ENCODE results near the gene MICU1. TPM values are rescaled to one million over a fixed set of nuclear protein-coding genes. Genes with fewer than 3 reads are reported as not detected.

Gene MICU1
- total RNA-seq, 1 experiment from 2014 or later, result 36.0 TPM

DNA sequence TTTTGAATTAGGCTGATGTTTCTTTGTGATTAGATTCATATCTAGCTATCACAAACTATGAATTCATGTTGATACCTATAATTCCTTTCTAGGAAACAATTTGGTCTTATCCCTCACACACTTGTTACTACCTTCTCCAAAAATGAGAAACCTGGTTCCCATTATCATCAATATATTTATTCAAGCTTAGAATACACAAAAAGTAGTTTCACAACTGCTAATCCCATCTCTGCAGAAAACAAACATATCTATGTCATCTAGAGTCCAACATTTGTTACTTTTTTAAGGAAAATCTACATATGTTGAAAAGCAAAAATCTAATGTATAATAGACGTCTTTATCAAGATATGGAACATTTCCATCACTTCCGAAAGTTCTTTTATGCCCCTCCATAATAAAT lies 110.4 kb downstream of the MICU1 start:
- TF ChIP-seq, protein P1, sequence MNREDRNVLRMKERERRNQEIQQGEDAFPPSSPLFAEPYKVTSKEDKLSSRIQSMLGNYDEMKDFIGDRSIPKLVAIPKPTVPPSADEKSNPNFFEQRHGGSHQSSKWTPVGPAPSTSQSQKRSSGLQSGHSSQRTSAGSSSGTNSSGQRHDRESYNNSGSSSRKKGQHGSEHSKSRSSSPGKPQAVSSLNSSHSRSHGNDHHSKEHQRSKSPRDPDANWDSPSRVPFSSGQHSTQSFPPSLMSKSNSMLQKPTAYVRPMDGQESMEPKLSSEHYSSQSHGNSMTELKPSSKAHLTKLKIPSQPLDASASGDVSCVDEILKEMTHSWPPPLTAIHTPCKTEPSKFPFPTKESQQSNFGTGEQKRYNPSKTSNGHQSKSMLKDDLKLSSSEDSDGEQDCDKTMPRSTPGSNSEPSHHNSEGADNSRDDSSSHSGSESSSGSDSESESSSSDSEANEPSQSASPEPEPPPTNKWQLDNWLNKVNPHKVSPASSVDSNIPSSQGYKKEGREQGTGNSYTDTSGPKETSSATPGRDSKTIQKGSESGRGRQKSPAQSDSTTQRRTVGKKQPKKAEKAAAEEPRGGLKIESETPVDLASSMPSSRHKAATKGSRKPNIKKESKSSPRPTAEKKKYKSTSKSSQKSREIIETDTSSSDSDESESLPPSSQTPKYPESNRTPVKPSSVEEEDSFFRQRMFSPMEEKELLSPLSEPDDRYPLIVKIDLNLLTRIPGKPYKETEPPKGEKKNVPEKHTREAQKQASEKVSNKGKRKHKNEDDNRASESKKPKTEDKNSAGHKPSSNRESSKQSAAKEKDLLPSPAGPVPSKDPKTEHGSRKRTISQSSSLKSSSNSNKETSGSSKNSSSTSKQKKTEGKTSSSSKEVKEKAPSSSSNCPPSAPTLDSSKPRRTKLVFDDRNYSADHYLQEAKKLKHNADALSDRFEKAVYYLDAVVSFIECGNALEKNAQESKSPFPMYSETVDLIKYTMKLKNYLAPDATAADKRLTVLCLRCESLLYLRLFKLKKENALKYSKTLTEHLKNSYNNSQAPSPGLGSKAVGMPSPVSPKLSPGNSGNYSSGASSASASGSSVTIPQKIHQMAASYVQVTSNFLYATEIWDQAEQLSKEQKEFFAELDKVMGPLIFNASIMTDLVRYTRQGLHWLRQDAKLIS (CRISPR knock-in tag; IDR thresholded peaks at IDR 0.05; ENCODE audit: borderline replicate concordance), result no peak
- TF ChIP-seq MXD4 (CRISPR knock-in tag; IDR thresholded peaks at IDR 0.05; ENCODE audit: borderline replicate concordance), result no peak
- TF ChIP-seq ZNF317 (CRISPR knock-in tag; IDR thresholded peaks at IDR 0.05; ENCODE audit: borderline replicate concordance, low read depth), result no peak
- no peak for TF ChIP-seq ZNF671 (CRISPR knock-in tag; IDR thresholded peaks at IDR 0.05)
- H3K27ac Mint-ChIP-seq, result no peak overlapping the region
- ATAC-seq (no peak), DNase-seq (ENCODE audit: low spot score) (no peak)
- no peak overlapping the region for H3K4me3 Mint-ChIP-seq
- ChIA-PET POLR2A (no interaction called here), CTCF (no interaction called here)
- H3K36me3 Mint-ChIP-seq, result no peaks in the 10 kb centered on the region
- H3K27me3 Mint-ChIP-seq (ENCODE audit: low read depth), result no peaks in the 10 kb centered on the region
- H3K9me3 Mint-ChIP-seq, result no peaks in the 10 kb centered on the region
- no peaks in the 10 kb centered on the region for H3K4me1 Mint-ChIP-seq

DNA sequence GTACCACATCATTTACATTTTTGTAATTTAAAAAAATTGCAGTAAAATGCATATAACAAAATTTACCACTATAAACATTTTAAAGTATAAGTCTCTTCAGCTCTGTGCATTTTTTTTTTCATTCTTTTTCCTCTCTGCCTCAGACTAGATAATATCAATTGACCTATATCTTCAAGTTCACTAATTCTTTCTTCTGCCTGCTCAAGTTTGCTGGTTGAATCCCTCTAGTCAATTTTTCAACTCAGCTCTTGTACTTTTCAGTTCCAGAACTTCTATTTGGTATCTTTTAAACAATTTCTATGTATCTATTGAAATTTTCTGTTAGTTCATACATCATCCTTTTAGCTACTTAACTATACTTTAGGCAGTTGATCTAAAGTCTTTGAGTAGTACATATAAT lies 112.0 kb downstream of the MICU1 start:
- H3K27ac Mint-ChIP-seq, result no peak overlapping the region
- DNase-seq (ENCODE audit: low spot score), result no peak
- no peaks in the 10 kb centered on the region for H3K27me3 Mint-ChIP-seq (ENCODE audit: low read depth)
- ChIA-PET POLR2A (interaction anchor here (1.1 kb wide), 1 partner anchor 19 kb away, joined by 8 read pairs; no protein-coding TSS in a partner anchor), CTCF (no interaction called here)
- H3K4me1 Mint-ChIP-seq, result no peaks in the 10 kb centered on the region; the same call in 1 of the 2 replicates
- ATAC-seq, result no peak
- no peaks in the 10 kb centered on the region for H3K9me3 Mint-ChIP-seq
- H3K4me3 Mint-ChIP-seq, result no peak overlapping the region
- TF ChIP-seq, protein P2, sequence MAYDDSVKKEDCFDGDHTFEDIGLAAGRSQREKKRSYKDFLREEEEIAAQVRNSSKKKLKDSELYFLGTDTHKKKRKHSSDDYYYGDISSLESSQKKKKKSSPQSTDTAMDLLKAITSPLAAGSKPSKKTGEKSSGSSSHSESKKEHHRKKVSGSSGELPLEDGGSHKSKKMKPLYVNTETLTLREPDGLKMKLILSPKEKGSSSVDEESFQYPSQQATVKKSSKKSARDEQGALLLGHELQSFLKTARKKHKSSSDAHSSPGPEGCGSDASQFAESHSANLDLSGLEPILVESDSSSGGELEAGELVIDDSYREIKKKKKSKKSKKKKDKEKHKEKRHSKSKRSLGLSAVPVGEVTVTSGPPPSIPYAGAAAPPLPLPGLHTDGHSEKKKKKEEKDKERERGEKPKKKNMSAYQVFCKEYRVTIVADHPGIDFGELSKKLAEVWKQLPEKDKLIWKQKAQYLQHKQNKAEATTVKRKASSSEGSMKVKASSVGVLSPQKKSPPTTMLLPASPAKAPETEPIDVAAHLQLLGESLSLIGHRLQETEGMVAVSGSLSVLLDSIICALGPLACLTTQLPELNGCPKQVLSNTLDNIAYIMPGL (CRISPR knock-in tag; IDR thresholded peaks at IDR 0.05), result no peak
- no peak for TF ChIP-seq SP1 (CRISPR knock-in tag; conservative IDR thresholded peaks at IDR 0.05)
- no peak for TF ChIP-seq CREM (CRISPR knock-in tag; IDR thresholded peaks at IDR 0.05)
- TF ChIP-seq, protein P3, sequence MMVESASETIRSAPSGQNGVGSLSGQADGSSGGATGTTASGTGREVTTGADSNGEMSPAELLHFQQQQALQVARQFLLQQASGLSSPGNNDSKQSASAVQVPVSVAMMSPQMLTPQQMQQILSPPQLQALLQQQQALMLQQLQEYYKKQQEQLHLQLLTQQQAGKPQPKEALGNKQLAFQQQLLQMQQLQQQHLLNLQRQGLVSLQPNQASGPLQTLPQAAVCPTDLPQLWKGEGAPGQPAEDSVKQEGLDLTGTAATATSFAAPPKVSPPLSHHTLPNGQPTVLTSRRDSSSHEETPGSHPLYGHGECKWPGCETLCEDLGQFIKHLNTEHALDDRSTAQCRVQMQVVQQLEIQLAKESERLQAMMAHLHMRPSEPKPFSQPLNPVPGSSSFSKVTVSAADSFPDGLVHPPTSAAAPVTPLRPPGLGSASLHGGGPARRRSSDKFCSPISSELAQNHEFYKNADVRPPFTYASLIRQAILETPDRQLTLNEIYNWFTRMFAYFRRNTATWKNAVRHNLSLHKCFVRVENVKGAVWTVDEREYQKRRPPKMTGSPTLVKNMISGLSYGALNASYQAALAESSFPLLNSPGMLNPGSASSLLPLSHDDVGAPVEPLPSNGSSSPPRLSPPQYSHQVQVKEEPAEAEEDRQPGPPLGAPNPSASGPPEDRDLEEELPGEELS (CRISPR knock-in tag; IDR thresholded peaks at IDR 0.05), result no peak
- TF ChIP-seq, protein P4, sequence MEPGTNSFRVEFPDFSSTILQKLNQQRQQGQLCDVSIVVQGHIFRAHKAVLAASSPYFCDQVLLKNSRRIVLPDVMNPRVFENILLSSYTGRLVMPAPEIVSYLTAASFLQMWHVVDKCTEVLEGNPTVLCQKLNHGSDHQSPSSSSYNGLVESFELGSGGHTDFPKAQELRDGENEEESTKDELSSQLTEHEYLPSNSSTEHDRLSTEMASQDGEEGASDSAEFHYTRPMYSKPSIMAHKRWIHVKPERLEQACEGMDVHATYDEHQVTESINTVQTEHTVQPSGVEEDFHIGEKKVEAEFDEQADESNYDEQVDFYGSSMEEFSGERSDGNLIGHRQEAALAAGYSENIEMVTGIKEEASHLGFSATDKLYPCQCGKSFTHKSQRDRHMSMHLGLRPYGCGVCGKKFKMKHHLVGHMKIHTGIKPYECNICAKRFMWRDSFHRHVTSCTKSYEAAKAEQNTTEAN (CRISPR knock-in tag; IDR thresholded peaks at IDR 0.05), result no peak
- no peak for TF ChIP-seq TP53 (CRISPR knock-in tag; IDR thresholded peaks at IDR 0.05)
- no peak for TF ChIP-seq GABPB1 (CRISPR knock-in tag; IDR thresholded peaks at IDR 0.05)
- TF ChIP-seq, protein P1 (CRISPR knock-in tag; IDR thresholded peaks at IDR 0.05; ENCODE audit: borderline replicate concordance), result no peak
- TF ChIP-seq CREB1 (CRISPR knock-in tag; IDR thresholded peaks at IDR 0.05), result no peak
- no peak for TF ChIP-seq FOXJ3 (CRISPR knock-in tag; IDR thresholded peaks at IDR 0.05; ENCODE audit: borderline replicate concordance)
- TF ChIP-seq GTF2I (CRISPR knock-in tag; conservative IDR thresholded peaks at IDR 0.05), result no peak
- TF ChIP-seq, protein P5, sequence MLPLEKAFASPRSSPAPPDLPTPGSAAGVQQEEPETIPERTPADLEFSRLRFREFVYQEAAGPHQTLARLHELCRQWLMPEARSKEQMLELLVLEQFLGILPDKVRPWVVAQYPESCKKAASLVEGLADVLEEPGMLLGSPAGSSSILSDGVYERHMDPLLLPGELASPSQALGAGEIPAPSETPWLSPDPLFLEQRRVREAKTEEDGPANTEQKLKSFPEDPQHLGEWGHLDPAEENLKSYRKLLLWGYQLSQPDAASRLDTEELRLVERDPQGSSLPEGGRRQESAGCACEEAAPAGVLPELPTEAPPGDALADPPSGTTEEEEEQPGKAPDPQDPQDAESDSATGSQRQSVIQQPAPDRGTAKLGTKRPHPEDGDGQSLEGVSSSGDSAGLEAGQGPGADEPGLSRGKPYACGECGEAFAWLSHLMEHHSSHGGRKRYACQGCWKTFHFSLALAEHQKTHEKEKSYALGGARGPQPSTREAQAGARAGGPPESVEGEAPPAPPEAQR (CRISPR knock-in tag; IDR thresholded peaks at IDR 0.05), result no peak
- no peak for TF ChIP-seq JUN (CRISPR knock-in tag; IDR thresholded peaks at IDR 0.05)
- no peaks in the 10 kb centered on the region for H3K36me3 Mint-ChIP-seq
